HG03159 (cell line): ENCODE results near the gene PSMG4.

Source experiments
- ATAC-seq: cut with Tn5 transposase; IDR thresholded peaks from one replicate; pipeline ENCODE4 v1.9.1; 2021; ENCODE audit warnings: mild to moderate bottlenecking, moderate library complexity; ENCODE audit not compliant: unreplicated experiment

Gene PSMG4

DNA sequence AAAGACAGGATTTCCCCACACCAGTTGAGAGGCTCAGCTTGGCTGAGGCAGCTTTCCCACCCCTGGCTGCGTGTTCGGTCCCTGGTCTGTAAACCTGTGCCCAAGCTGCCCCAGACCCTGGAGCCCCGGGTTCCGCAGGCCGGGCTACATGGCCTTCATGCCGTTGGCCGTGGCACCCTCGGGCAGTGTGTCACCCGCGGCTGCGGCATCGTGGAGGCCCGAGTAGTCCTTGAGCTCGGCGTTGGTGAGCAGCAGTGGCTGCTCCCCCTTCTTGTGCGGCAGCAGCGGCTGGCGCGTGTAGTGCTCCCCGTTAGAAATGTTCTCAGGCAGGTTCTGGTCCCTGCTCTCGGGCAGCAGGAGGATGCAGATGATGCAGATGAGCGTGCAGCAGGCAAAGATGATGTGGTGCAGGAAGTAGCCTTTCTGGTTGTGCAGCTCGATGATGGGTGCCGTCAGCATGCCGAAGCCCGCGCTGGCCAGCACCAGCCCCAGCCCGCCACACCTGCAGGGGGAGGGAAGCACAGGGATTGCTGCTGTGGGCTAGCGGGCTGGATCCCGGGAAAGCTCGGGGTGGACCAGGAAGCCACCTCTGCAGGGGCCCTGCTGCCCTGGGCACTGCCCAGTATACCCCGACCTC, 14.3 kb downstream of the PSMG4 start:
- no peak for ATAC-seq

DNA sequence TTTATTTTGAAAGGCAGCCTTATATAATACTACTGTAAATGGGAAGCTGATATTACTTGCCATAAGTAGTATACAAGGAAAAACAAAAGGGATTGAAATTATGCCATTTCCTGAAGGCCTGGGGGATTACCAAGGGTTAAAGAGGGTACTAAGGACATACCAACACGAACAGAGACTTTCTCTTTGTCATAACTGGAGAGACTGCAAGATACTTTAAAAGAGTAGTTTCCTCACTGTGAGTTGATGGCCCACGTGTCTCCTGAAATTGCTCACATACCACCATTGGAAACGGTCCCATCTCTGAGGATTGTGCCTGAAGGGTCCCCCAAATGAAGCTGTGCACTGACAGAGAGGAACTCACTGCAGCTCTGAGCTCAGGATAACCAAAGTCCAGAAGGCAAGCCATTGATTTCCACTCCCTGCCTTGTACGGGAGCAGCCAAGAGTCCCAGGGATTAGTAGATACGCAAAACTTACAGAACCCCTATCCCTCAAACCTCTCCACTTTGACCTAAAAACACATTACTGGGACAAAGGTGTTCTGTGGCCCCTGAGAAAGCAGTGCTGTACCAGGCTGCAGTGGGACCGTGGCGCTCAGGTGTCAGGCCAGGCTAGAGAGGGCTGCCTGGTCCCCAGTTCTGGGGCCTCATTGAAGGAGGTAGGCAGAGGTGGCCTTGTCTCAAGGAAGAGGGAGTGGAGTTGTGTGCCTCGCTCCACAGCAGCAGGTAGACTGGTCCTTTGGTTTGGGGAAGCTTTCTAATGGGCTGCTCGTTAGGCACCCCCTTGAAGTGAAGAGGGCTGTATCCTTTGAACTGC, 15.2 kb downstream of the PSMG4 start:
- no peak for ATAC-seq

DNA sequence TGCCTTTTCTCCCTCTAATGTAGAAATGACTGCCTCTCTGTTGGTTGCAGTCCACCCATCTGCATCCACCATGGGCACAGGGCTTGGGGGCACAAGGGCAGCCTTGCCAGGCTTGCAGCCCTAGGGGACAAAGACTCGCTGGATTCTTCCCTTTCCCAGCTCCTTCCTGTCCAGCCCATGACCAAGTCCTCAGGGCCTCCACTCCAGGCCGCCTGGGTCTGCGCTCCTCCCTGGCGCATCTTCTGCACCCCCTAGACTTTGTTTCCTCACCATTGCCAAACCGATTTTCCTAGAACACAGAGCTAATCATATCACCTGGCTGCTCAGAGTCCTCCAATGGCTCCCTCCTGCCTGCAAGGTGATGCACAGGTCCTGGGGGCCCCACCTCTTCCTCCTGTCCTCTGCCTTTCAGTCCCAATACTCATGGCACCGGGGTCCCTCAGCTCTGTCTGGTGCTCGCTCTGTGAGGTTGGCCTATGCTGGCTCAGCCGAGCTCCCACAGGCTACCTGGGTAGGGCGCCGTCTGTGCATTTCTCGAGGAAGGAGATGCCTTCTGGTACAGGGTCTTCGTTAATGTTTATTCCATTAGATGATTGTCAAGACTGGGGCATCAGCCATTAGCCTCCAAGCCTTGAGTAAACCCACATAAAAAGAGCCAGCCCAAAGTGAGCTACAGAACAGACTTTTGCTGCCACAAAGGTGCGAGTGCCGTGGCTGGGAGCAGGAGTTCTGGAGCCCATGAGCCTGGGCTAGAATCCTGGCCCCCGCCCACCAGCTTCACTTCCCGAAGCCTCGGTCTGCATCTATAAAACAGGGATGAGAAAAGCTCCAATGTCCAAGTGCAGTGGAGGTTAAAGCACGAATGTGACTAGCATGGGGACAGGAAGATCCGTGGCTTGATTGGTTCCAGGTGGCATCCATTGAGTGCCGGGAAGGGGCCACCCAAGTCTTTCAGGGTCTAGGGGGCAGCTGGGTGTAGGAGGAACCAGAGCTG, 17.7 kb downstream of the PSMG4 start:
- no peak for ATAC-seq

DNA sequence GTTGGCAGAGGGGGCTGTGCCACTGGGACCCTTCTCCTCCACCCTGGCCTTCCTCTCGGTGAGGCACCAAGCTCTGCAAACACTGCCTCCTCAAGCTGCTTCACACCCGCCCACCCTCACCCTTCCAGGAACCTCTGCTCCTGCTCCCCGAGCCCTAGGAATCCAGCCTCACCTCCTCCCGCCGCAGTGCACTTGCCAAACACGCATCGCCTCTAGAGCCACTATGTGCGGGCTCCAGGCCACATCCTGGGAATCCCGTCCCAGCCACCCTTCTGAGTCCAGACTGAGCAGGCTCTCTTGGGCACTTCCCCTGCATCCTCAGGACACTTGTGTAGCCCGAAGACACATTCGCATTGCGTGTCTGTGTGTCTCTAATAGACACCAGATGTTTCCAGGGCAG, 18.5 kb downstream of the PSMG4 start:
- ATAC-seq = no peak

DNA sequence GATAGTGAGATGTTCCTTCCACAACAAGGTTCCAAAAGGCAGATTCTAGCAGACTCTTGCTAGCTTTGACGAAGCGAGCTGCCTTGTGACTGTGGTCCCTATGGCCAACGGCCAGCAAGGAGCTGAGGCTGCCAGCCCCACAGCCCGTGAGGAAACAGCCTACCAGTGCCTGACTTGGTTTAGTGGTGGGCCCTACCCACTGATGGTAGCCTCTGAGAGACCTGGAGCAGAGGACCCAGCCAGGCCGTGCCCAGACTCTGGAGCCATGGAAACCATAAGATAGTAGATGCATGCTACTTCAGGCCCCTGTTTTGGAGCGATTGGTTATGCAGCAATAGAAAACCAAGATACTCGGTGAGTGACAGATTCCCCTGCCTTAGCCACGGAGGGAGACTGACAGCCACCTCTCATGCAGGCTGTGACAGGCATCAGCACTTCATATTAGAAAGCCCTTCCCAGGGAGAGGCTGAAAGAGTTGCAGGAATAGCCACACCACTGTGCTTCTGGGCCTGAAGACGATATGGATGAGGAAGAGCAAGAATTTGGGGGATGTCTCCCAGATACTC, 19.2 kb downstream of the PSMG4 start:
- ATAC-seq = no peak

DNA sequence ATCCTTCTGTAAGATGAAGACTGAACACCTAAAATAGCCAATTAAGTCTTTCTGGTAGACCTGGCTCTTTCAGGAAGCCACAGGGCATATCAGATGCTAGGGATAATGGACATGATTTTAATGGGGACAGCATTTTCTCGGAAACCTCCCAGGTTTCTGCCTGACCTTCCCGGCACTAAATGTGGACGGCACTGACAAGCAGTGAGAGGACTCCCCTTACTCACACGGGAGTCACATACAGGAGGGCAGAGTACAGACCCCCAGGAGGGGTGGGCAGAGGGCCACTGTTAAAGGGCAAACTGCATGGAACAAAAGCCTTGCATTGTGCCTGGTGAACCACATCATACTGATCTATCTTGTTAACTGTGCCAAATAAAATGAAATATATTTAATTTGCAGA, 19.9 kb downstream of the PSMG4 start:
- ATAC-seq = no peak

DNA sequence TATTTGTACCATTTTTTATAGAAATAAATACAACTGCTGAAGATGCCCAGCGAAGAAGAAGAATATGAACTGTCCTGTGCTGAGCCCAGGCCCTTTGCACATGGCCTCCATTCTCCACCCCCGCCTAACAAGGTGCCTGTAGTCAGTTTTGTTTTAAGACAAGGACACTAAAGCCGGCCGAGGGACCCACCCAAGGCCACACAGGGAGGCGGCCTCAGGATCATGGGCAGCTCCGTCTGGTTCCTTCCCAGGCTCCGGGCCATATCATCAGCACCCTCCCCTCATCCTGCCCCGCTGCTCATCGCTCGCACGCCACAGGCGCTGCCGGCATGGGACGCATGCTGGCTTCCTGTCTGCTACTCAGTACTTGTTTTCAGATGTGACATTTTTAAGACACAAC, 21.3 kb downstream of the PSMG4 start:
- no peak for ATAC-seq

DNA sequence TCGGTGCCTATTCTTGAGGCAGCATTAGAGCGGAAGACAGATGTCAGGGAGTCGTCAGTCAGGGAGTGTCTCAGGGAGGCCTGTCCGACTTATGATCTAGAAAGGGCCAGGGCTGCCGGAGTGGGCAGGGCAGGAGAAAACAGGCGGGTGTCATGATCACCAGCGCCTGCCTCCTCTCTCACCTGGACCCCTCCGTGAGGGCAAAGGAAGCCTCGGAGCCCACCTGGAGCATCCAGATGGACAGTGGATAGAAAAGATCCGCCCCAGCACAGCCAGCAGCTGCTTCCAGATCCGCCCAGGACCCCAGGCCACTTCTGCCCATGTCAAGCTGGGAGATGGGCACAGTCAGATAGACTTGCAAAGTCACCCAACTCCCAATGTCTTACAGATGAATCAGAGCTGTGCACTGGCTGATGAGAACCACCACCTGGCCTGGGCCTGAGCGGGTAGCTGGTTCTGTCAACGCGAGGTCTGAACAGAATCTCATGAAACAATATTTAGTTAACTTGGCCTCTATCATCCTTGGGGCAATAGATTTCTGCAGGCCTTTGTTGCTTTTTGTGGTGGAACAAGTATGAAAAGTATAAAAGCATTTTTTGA, 22.2 kb downstream of the PSMG4 start:
- ATAC-seq = no peak

DNA sequence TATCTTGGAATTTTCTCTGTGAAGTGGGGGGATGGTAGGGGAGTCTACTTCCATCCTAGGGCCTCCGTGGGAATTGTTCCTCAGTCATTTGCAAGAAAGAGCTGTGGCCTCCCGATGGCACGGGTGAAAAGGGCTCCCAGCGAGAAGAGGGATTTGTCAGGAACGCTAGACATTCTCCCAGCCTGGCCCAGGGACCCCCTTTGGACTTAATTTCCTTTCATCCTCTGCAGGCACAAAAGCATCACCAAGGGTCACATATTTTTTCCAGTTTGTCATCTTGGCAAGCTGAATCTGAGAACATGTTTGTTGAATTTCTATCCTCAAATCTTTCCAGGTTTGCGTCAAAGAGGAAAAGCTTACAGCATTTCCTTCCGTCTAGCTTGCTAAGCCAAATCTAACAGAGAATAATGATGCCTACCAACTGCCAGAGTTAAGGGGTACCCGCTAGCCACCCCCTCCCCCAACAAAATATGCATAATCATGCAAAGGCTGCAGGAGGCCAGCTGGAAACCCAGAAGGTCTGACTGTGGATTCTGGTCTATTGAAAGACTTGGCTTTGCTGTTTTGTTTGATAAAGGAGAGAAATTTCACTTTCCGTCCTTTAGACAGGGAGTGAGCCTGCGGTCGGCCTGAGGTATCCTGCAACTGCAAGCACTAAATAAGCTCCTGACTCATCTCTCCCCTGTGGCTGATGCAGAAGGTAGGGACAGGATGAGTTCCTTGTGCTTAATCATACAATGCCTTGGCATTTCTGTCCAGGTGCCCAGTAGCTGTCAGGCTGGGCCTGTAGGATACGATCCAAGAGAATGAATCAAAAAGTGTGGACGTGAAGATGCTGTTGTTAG, 23.1 kb downstream of the PSMG4 start:
- no peak for ATAC-seq

DNA sequence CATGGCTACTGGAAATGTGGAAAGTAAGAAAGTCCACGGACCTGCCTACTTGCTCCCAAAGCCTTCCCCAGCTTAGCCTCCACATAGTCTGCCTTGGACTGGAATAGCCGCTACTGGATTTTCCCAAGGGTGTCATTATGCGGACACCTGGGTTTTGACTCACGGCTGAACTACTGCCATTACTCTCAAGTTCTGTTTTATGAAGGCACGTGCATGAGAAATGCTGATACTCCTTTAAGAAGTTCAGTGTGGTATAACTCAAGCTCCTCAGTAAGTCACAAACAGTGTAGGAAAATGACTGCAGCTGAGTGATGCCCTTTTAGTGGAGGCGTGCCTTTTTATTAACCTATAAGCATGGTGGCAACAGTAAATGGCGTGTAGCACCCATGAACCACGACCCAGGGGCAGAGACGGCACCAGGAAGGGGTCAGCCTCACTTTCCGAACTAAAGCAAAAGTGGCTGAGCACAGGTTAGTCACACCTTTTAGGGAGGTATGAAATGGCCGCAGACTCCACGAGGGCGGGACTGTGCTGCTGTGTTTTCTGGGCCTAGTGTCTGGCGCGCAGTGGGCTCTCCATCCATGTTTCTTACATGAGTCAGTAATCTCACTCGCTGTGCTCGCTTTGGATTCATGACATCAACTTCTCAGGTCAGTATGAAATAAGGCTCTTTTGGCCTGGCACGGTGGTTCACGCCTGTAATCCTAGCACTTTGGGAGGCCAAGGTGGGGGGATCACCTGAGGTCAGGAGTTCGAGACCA, 23.9 kb downstream of the PSMG4 start:
- no peak for ATAC-seq

DNA sequence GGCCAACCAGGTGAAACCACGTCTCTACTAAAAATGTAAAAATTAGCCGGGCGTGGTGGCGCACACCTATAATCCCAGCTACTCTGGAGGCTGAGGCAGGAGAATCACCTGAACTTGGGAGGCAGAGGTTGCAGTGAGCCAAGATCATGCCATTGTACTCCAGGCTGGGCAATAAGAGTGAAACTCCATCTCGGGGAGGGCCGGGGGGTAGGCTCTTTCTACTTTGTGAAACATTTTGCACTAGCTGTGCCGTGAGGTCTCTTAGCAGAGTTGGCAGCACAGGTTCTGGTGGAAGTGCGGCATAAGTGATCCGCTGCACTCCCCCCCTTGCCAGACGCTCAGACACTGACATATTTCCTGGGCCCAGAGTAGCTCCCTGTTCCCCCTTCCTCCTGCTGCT, 24.5 kb downstream of the PSMG4 start:
- ATAC-seq = no peak

DNA sequence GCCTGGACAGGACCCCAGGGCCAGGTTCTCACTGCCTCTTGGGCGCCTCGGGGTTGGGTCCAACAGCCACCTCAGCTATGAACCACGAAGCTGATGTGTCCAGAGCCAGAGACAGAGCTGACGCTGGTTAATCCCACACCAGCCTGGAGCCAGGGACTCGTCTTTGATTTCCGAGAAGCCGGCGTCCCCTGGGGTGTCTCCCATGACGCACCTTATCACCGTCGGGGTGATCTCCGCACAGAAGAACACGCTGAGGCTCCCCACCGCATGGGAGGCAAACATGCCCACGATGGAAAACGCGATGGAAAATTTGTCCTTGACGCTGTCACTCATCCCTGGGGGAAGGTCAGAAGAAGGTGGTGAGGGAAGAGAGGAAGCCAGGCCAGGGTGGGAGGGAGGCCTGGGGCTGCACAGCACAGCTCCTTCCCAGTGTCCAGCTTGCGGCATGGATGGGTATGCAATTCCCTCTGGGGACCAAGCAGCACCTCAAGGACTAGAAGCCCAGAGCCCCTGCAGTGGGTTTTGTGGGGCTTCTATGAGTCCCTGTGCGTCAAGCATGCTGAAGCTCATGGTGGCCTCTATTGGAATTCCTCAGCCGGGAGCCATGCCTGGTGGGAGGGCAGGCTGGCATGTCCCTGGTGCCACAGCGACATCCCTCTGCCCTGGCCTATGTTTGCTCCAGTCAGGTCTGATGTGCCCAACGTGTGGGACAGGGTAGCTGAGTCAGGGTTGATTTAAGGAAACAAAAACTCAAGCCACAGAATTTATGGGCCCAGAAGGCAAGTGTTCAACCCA, 25.1 kb downstream of the PSMG4 start:
- ATAC-seq = no peak

DNA sequence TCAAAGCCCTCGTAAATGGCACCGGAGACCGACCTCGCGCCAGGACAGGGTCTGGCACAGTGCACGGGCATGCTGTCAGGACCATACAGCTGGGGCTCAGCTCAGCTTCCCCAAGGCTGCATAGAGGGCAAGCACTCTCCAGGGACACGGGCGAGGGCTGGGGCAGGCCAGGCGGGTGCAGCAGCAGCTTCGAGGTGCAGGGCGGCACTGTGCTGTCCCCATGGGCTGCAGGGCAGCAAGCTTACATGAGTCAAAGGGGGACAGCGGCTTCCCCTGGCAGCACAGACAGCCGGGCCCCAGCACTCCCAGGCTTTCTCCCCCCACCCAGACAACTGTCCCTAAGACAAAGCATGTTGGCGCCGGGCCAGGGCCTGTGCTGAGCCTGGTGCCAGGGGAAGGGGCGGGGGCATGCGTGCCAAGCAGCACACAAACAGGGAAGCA, 25.7 kb downstream of the PSMG4 start:
- no peak for ATAC-seq

DNA sequence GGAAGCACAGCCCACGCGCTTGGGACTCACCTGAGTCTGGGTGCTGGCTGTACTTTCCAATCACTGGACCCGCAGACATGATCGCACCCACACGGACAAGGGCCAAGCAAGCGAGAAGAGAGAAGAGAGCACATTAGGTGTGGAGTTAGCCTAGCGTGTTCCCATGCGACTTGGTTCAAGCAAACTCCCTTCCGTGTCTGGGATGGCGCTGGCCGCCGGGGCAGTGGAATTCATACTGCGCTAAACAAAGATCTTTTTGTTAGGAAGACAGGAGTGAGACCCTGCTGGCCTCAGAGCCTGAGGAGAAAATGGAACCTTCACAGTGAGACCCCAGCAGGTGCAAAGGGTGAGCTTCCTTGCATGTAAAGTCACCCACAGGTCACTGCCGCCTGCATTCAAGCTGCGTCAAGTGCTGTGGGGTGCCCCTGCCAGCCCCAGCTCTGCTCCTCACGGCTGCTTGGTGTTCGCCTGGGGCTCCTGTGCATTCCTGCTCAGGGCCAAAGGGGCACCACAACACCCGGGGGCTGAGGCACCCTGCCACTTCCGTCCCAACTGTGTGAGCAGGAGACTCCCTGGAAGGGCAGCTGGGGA, 26.4 kb downstream of the PSMG4 start:
- ATAC-seq = no peak

DNA sequence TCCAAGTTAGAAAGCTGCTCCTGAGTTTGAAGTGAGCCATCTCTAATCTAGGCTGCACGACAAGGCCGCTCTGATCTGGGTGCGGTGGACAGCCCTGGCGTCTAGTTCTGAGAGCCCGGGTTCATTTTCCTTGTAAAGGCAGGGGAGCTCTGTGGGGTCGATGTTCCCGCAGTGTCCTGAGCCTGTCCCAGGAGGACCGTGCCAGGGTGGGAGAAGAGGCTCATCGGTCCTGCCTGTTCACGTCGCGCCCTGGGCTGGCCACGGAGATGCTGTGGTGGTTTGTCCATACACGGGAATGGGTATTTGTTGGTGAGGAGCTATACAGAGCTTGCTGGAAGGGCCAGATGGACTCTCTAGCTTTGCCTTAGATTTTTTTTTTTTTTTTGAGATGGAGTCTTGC, 27.0 kb downstream of the PSMG4 start:
- ATAC-seq = no peak

DNA sequence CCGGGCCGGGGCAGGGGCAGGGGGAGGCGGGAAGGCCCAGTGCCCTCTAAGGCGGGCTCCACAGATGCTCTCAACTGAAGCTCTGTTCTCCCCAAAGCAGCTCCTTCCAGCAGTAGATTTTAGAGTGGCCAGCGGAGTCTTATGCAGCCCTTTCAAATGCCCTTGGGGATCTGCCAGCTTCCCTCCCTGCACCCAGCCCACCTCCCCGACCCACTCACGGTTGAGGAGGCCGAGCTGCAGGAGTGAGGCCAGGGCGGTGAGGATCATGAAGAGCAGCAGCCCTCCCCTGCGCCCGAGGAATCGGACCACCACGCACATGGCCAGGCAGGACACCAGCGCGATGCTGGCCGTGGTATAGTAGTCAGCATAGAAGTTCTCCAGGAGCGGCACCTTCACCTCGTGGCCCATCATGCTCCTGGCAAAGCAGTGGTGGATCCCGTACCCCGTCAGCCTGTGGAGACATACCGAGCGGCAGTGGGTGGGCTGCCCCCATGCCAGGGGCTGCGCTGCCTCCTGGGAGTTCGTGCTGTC, 28.0 kb downstream of the PSMG4 start:
- ATAC-seq = no peak

DNA sequence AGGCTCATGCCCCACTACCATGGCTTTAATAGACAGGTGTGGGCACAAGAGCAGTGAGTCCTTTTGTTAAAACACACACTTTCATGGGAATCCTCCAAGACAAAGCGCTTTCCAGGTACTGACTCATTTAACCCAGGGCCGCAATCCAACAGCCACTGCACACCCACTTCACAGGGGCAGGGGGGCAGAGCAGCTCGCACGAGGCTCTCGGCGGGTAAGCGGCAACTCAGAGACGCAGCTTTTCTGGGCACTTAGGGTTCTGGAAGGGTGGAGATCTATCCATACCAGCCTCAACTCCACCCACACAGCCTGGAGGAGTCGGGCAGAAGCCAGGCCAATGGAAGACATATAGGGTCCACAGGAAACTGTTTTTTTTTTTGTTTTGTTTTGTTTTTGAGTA, 28.6 kb downstream of the PSMG4 start:
- no peak for ATAC-seq
